ENCODE results near the gene COBLL1.

Gene COBLL1

DNA sequence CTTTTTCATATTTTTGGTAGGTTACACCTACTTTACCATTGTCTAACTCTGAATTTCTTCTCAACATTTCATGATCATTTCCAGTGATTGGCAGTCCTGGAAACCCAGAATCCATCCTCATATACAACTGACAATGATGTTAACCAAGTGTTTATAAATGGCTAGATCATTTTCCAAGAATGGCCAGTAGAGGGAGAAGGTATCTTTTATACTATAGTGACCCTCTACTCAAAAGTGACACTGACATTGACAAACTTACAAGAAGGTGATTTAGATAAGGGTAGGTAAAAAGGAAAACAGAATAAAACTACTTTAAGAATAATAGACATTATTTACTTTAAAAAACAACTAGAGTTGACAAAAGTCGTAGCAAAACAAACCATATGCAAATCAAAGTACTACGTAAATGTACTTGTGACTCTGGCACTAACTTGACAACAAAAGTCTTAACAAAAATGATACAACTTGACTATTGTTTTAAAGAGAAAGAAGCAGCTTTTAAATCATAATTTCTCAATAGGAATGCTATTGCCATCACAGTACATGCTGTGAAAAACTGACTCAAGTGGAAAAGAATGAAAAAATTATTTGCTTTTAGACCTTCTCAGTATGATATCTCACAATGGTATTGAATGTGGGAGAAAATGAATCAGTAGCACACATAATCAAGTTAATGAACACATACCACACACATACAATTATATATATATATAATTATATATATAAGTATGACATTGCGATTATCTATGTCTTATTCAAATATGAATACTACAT lies 143.7 kb downstream of the COBLL1 start:
- no peak overlapping the region for H3K9ac ChIP-seq (ENCODE audit: low read depth, low read length)
- H3K36me3 ChIP-seq (ENCODE audit: insufficient read depth, low read length): no peaks in the 10 kb centered on the region
- H3K9me3 ChIP-seq (ENCODE audit: control insufficient read depth, insufficient read depth, low read length): no peaks in the 10 kb centered on the region
- H3K4me1 ChIP-seq (ENCODE audit: insufficient read depth, low read length): peaks cover 7% of the 10 kb centered on the region; the same call in 1 of the 2 replicates

DNA sequence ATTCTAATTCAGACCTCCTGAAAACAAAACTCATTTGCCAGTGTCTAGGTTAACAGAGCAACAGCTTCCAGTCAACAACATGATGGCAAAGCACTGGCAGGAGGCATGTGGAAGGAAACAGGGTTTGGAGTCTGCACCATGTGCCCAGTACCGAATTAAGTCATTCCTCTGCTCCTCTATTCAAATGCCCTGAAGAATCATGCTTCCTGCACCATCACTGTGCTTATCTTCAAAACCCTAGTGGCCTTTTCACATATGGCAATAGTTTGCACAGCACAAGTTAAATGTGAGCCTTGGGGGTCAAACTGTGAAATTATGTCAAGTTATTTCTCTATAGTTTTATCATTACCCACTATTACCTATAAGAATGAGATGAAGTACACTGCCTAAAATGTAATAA lies 145.0 kb downstream of the COBLL1 start:
- Histone ChIP-seq H3K4me1 (ENCODE audit: insufficient read depth, low read length) (peaks cover 7% of the 10 kb centered on the region; the same call in 1 of the 2 replicates), H3K9me3 (ENCODE audit: control insufficient read depth, insufficient read depth, low read length) (no peaks in the 10 kb centered on the region)

DNA sequence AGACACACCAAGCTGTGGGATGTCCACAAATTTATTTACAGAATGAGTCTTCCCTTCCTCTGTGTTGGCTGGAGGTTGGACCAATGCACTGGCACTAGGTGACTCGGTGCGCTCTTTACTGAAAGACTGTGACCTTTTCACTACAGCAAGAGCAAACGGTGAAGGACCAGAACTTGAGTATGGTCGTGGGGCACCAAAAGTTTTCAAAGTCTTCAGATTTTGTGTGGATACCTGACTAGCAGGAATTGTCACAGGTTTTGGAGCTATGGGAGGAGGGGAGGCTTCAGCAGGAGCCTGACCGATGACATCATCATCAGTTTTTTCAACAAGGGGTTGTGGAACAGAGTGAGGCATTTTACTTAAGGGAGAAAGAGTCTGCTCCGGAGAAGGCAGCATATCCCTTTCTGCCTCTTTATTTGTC lies 147.3 kb downstream of the COBLL1 start:
- no peak overlapping the region for H3K9ac ChIP-seq (ENCODE audit: low read depth, low read length)
- H3K9me3 ChIP-seq (ENCODE audit: control insufficient read depth, insufficient read depth, low read length): no peaks in the 10 kb centered on the region
- H3K36me3 ChIP-seq (ENCODE audit: insufficient read depth, low read length): no peaks in the 10 kb centered on the region
- H3K4me1 ChIP-seq (ENCODE audit: insufficient read depth, low read length): peaks cover 7% of the 10 kb centered on the region; the same call in 1 of the 2 replicates

More for the DNA sequence above, 145.0 kb downstream of the COBLL1 start:
- H3K36me3 ChIP-seq (ENCODE audit: insufficient read depth, low read length): no peaks in the 10 kb centered on the region
- no peak overlapping the region for H3K9ac ChIP-seq (ENCODE audit: low read depth, low read length)

DNA sequence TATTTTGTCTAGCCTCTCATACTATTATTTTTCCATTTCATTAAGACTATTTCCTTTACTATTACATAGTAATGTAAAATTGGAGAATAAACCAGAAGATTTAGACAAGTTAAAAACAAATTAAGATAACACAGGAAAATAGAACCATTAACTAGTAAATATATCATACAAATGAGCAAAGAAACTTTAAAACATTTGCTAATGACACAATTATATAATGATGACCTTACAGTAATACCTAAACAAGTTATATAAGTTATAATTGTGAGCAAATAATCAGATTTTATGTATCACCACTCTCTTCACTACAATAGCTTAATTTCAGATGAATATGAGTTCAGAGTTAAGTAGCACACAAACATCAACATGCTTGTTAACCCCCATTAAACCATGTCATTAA lies 147.8 kb downstream of the COBLL1 start:
- Histone ChIP-seq H3K9ac (ENCODE audit: low read depth, low read length) (no peak overlapping the region), H3K9me3 (ENCODE audit: control insufficient read depth, insufficient read depth, low read length) (no peaks in the 10 kb centered on the region), H3K4me1 (ENCODE audit: insufficient read depth, low read length) (peaks cover 7% of the 10 kb centered on the region; the same call in 1 of the 2 replicates), H3K36me3 (ENCODE audit: insufficient read depth, low read length) (no peaks in the 10 kb centered on the region)

DNA sequence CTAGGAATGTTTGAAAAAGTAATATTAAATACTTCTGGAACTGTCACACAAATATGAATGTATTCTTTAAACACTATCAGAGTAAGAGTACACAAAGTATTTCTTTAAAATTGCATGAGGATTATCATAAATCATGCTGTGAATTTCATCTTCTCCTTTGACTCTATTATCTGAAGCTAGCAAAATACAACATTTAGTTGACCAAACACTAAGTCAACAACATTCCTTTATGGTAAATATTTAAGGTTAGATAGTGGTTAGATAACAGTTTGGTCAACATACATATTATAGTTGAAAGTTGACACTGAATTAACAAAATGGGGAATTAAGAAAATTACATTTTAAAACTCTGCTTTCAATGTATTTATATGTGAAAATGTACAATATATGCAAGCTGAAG lies 148.2 kb downstream of the COBLL1 start:
- H3K9me3 ChIP-seq (ENCODE audit: control insufficient read depth, insufficient read depth, low read length): no peaks in the 10 kb centered on the region
- H3K4me1 ChIP-seq (ENCODE audit: insufficient read depth, low read length): peaks cover 7% of the 10 kb centered on the region; the same call in 1 of the 2 replicates
- H3K9ac ChIP-seq (ENCODE audit: low read depth, low read length): no peak overlapping the region
- H3K36me3 ChIP-seq (ENCODE audit: insufficient read depth, low read length): no peaks in the 10 kb centered on the region

DNA sequence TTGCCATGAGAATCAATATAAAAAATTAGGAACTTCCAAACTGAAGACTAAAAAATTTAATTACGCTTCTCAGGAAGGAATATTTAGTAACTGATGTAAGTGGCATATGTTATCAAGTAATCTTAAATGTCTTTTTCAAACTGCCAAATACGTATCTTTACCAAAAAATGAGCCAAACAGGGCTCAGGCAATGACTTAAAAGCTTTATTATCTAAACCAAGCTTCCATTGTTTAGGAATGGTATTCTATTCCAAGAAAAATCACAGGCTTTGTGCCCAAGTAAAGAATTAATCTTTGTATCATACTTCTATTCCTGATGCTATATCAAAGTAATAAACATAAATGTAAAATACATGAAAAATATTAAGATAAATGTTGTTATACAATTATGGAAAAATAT lies 148.7 kb downstream of the COBLL1 start:
- Histone ChIP-seq H3K4me1 (ENCODE audit: insufficient read depth, low read length) (peaks cover 7% of the 10 kb centered on the region; the same call in 1 of the 2 replicates), H3K9me3 (ENCODE audit: control insufficient read depth, insufficient read depth, low read length) (no peaks in the 10 kb centered on the region), H3K36me3 (ENCODE audit: insufficient read depth, low read length) (no peaks in the 10 kb centered on the region), H3K9ac (ENCODE audit: low read depth, low read length) (no peak overlapping the region)

DNA sequence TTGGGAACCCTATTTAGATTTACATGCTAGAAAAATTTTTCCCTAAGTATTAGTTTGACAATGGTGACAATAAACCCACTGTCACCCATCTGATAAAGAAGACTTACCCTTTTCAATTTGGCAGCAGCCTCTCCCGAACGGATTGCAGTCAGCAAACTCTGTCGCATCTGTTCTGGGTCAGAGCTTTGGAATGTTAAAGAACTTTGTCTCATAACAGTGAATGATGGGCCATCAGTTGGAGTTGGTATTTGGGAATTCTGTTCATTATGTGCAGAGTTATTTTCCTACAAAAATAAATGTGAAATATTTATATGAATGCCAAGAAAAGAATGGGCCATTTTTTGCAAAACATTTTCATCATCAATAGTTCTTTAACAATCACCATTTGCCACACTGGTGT lies 149.5 kb downstream of the COBLL1 start:
- H3K36me3 ChIP-seq (ENCODE audit: insufficient read depth, low read length): no peaks in the 10 kb centered on the region
- H3K9me3 ChIP-seq (ENCODE audit: control insufficient read depth, insufficient read depth, low read length): no peaks in the 10 kb centered on the region
- peaks cover 7% of the 10 kb centered on the region; the same call in 1 of the 2 replicates for H3K4me1 ChIP-seq (ENCODE audit: insufficient read depth, low read length)
- no peak overlapping the region for H3K9ac ChIP-seq (ENCODE audit: low read depth, low read length)

DNA sequence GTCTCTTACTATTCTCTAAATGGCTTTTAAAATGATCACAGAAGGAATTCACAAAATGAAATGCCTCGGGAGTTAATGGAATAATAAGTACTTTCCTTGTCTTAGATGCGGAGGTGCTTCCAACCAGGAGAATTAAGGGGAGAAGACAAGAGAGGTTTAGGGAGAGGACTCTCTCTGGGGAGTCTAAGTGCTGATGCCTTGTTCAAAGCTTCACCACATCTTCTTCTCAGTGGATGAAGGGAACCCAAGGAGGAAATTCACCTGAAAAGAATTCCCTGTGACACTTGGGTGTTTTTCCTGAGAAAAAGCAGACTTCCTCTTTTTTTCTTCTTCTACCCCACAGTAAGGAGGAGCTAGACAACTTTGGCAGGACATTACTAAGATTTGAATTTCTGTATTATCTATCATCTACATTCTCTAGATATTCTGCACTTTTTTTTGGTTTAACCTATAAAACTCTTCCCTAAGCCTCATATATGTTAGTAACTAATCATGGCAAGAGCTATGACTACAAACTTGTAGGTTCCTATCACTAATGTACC lies 150.2 kb downstream of the COBLL1 start:
- H3K36me3 ChIP-seq (ENCODE audit: insufficient read depth, low read length): no peaks in the 10 kb centered on the region
- no peaks in the 10 kb centered on the region for H3K9me3 ChIP-seq (ENCODE audit: control insufficient read depth, insufficient read depth, low read length)
- H3K4me1 ChIP-seq (ENCODE audit: insufficient read depth, low read length): peaks cover 7% of the 10 kb centered on the region; the same call in 1 of the 2 replicates
- no peak overlapping the region for H3K9ac ChIP-seq (ENCODE audit: low read depth, low read length)

DNA sequence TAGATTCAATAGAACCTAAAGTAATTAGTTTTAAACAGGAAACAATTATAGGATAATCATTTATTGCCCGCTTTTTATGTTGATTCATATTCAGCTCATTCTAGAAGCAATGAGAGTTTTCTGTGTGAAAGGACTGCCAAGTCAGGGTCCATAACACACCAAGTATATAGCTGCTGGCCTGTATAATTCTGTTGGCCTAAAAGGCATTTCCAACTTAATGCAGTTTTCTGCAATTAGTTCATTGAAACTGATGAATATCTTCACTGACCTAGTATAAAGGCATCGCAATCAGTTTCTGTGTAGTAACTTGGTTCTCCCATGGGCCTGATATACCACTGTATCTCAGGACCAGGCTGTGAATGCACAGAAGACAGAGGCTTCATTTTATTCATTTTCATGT lies 151.3 kb downstream of the COBLL1 start:
- Histone ChIP-seq H3K9ac (ENCODE audit: low read depth, low read length) (no peak overlapping the region), H3K36me3 (ENCODE audit: insufficient read depth, low read length) (no peaks in the 10 kb centered on the region), H3K9me3 (ENCODE audit: control insufficient read depth, insufficient read depth, low read length) (no peaks in the 10 kb centered on the region), H3K4me1 (ENCODE audit: insufficient read depth, low read length) (peaks cover 7% of the 10 kb centered on the region; the same call in 1 of the 2 replicates)

DNA sequence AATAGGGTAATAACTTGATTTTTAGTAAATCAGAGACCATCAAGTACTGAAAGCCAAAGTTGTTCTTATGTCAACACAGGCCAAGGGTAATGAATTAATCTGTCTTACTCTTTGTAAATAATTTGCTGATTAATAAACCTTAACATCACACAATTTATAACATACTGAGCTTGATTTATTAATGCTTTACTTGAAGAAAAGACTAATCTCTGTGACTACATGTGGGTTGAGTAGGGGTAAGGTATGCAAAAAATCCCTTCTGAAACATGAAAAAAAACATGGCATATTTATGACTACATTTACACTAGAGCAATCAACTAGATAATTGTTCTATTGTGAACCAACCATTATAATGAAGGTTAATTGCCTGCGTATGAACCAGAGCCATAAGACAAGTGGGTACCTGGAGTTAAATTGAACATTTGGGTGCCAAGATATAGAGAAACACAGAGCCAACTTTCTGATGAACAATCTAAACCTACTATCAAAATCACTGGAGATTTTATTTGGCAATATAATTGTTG lies 152.7 kb downstream of the COBLL1 start:
- no peaks in the 10 kb centered on the region for H3K9me3 ChIP-seq (ENCODE audit: control insufficient read depth, insufficient read depth, low read length)
- no peak overlapping the region for H3K9ac ChIP-seq (ENCODE audit: low read depth, low read length)
- no peaks in the 10 kb centered on the region for H3K4me1 ChIP-seq (ENCODE audit: insufficient read depth, low read length)
- no peaks in the 10 kb centered on the region for H3K36me3 ChIP-seq (ENCODE audit: insufficient read depth, low read length)

DNA sequence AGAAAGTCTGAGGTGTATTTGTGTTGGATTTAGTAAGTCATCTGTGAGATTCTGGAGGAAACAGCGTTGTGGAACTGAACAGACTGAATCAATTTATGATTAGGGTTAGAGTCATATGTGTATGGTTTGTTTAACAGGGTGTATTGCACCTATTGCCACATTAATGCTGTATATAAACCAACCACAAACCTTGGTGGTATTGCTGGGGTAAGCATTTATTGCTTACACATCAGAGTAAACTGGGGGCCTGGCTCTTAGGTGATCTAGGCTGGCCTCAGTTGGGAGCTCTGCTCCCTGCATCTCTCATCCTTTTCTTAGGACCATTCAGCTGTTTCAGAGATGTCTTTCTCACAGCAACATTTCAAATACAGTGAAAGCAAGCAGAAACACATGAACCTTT lies 160.6 kb downstream of the COBLL1 start:
- no peaks in the 10 kb centered on the region for H3K4me1 ChIP-seq (ENCODE audit: insufficient read depth, low read length)
- H3K9ac ChIP-seq (ENCODE audit: low read depth, low read length): no peak overlapping the region

DNA sequence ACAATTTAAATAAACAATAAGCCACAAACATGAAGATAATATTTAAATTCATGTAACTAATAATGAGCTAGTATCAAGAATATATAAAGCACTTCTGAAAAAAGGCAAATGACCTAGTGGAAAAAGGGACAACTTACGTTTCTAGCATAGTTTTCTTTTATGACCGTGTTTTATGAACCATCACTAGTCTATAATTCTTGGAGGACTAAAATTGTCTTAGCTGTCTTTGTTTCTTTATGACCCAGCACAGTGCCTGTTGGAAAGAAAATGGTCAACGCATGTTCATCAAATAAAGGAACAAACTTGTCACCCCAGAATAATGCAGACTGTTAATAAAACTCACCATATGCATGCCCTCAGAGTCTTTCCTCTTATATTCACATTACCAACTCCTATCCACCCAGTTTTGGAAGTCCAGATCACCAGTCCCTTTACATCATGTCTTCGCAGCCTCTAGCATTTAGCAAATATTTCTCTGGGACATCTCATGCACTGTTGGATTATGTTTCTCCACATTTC lies 162.9 kb downstream of the COBLL1 start:
- Histone ChIP-seq H3K4me1 (ENCODE audit: insufficient read depth, low read length) (no peaks in the 10 kb centered on the region), H3K9me3 (ENCODE audit: control insufficient read depth, insufficient read depth, low read length) (no peaks in the 10 kb centered on the region), H3K36me3 (ENCODE audit: insufficient read depth, low read length) (no peaks in the 10 kb centered on the region), H3K9ac (ENCODE audit: low read depth, low read length) (no peak overlapping the region)

More for the DNA sequence above, 160.6 kb downstream of the COBLL1 start:
- no peaks in the 10 kb centered on the region for H3K9me3 ChIP-seq (ENCODE audit: control insufficient read depth, insufficient read depth, low read length)
- H3K36me3 ChIP-seq (ENCODE audit: insufficient read depth, low read length): no peaks in the 10 kb centered on the region

DNA sequence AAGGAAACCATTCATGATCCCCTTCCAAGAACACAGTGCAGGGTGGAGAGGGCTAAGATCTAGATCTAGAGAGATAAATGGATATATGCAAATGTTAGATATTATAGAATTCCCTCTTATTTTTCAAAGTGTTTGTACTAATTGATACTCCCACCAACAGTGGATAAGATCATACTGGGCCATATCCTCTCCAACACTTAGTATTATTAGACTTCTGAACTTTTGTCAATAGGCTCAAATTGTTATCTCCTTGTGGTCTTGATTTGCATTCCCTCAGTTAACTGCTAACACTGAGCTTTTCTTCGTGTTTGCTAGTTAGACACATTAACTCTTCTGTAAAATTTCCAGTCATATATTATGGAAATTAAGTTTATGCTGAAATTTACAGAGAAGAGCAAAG lies 163.9 kb downstream of the COBLL1 start:
- no peaks in the 10 kb centered on the region for H3K4me1 ChIP-seq (ENCODE audit: insufficient read depth, low read length)
- no peak overlapping the region for H3K9ac ChIP-seq (ENCODE audit: low read depth, low read length)
- no peaks in the 10 kb centered on the region for H3K9me3 ChIP-seq (ENCODE audit: control insufficient read depth, insufficient read depth, low read length)
- no peaks in the 10 kb centered on the region for H3K36me3 ChIP-seq (ENCODE audit: insufficient read depth, low read length)

DNA sequence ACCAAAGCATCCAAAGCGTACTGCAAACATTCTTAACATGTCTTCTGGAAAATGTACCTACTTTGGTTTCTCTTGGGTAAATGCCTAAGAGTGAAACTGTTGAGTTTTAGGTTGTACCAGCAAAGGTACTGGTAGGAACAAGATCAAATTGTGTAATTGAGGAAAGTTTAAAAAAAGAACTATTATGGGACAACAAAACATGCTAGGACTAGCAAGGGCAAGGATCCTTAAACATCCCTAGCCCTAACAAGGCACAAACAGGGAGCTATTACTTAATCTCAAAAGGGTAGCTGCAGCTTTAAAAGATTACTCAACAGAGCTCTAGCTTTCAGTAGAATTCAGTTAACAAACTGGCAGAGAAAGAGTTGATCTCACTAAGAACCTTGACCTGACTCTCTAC lies 164.4 kb downstream of the COBLL1 start:
- Histone ChIP-seq H3K36me3 (ENCODE audit: insufficient read depth, low read length) (no peaks in the 10 kb centered on the region), H3K4me1 (ENCODE audit: insufficient read depth, low read length) (no peaks in the 10 kb centered on the region), H3K9ac (ENCODE audit: low read depth, low read length) (no peak overlapping the region), H3K9me3 (ENCODE audit: control insufficient read depth, insufficient read depth, low read length) (no peaks in the 10 kb centered on the region)

DNA sequence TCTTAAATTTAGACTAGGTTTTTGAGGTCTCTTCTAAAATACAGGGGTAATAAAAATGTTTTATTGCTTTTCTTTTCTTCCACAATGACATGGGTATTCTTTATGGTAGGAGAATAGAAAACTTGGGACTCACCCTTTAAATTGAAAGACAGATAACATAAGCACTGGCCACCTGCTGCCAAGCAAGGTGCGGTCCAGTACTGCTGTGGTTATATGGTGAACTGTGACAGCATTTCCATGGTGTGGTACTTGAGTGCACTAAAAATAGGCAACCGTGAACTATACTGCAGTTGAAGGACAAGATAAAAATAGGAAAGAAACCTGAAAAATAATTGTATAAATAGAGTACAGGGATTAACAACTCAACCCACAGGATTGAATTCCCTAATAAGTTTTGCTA lies 165.9 kb downstream of the COBLL1 start:
- no peaks in the 10 kb centered on the region for H3K36me3 ChIP-seq (ENCODE audit: insufficient read depth, low read length)
- H3K9me3 ChIP-seq (ENCODE audit: control insufficient read depth, insufficient read depth, low read length): no peaks in the 10 kb centered on the region
- H3K4me1 ChIP-seq (ENCODE audit: insufficient read depth, low read length): no peaks in the 10 kb centered on the region
- H3K9ac ChIP-seq (ENCODE audit: low read depth, low read length): no peak overlapping the region

Measured in ES-I3 (cell line).